ENCODE measurements around the gene GRXCR1.

GRXCR1 gene

DNA sequence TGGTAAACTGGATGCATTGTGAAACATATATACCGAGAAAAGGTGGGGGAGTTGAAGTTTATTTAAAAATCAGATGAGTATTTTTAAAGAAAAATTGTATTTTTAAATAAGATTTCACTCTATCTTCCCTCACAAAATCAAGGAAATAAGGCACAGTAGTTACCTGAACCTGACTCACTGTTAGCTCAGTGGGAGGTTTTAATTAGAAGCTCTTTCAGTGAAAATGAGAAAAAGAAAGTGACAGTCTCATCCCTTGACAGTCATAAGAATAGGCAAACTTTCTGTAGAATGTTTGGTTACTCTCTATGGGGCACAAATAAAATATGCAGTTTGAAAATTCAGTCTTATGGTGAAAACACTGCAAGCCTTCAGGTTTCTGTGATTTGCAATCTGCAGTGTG lies 49.7 kb downstream of the GRXCR1 start:
- DNase-seq = no peak

DNA sequence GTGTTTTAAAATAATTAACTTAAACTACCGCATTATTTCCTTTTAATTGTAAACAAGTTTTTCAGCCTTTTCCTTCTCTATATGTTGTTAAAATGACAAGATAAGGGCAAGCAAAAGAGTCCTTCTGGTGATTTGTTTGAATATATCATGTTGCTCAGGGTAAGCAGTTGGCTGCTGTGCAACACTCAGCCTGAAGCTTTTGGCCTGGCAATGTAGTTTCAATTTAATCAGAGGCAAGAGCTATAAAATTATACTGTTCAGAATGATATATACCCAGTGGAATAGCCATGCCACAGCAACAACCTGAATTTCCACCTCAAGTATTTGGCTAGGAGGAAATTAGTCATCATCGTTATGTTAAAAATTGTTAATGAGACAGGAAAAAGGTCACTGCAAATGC lies 53.4 kb downstream of the GRXCR1 start:
- DNase-seq = no peak

GRCh38 chr4:42953321-42953720 lies 60.8 kb downstream of the GRXCR1 start:
- DNase-seq = no peak

GRCh38 chr4:42954963-42955669 lies 62.6 kb downstream of the GRXCR1 start:
- DNase-seq = no peak

DNA sequence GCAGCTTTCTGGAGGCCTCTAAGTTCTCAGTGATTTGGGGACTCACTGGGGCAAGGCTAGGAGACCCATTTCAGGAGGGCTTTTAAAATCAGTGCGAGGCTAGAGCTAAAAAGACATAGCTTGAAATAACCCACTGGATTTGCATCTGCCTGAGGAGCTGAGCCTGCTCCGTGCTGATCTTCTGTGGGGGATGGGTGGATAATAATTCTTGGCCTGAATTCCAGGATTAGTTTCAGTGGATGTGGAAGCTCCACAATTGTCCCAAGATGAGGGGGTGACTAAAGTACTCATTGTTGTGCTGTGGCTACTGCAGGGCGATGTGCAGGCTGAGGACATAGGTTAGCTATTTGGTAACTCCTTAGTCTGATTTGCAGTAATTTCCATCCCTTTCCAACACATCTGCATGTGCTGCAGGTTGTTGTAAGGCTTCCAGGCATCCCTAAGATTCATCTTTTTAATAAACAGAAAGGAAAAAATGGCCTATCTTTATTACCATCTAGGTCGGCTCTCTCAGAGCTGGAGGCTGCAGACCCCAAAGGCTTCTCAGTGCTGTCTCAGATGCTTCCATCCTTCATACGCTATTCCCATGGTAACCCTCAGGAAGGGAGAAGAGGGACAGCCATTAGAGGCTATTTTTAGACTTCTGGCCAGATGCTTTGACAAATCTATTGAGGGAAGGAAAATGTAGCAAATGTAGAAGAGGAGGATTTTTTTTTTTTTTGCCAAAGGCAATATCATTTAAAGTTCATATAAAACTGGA lies 63.4 kb downstream of the GRXCR1 start:
- no peak for DNase-seq

GRCh38 chr4:42965326-42965725 lies 72.8 kb downstream of the GRXCR1 start:
- no peak for DNase-seq

- DNase-seq = no peak
Measured at GRCh38 chr4:42985976-42986375, 93.5 kb downstream of the GRXCR1 start.

- no peak for DNase-seq
Measured at GRCh38 chr4:42995343-42995944, 102.9 kb downstream of the GRXCR1 start.

- no peak for DNase-seq
Measured at GRCh38 chr4:43008793-43009192, 116.3 kb downstream of the GRXCR1 start.

DNA sequence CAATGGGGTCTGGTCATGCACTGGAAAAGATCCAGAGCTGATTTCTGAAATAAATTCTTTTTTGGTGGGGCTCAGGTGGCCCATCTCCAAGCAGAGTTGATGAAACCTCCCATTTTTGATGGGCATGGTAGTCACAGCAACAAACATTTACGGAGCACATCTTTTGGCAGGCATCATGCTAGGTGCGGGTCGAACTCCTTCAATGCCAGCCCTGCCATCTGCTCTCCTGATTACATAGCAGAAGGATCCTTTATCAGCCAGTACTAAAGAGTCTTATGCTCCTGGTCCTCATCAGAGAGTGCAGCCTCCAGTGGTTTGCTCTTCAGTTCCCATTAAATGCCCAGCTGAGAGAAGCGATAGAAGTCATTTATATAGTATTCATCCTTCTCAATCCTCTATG lies 121.7 kb downstream of the GRXCR1 start:
- no peak for DNase-seq

- DNase-seq = no peak
Measured at GRCh38 chr4:43041632-43042031, 149.1 kb downstream of the GRXCR1 start.

GRCh38 chr4:43047058-43047457 lies 154.5 kb downstream of the GRXCR1 start:
- no peak for DNase-seq

GRCh38 chr4:43048570-43048969 lies 156.1 kb downstream of the GRXCR1 start:
- DNase-seq = no peak

- DNase-seq = no peak
Measured at GRCh38 chr4:43049326-43049725, 156.8 kb downstream of the GRXCR1 start.

GRCh38 chr4:43066415-43066814 lies 173.9 kb downstream of the GRXCR1 start:
- no peak for DNase-seq

GRCh38 chr4:43071069-43071468 lies 178.6 kb downstream of the GRXCR1 start:
- DNase-seq = no peak

Data from GDM1 (cell line).